ENCODE data around the gene ZEB2.

DNA sequence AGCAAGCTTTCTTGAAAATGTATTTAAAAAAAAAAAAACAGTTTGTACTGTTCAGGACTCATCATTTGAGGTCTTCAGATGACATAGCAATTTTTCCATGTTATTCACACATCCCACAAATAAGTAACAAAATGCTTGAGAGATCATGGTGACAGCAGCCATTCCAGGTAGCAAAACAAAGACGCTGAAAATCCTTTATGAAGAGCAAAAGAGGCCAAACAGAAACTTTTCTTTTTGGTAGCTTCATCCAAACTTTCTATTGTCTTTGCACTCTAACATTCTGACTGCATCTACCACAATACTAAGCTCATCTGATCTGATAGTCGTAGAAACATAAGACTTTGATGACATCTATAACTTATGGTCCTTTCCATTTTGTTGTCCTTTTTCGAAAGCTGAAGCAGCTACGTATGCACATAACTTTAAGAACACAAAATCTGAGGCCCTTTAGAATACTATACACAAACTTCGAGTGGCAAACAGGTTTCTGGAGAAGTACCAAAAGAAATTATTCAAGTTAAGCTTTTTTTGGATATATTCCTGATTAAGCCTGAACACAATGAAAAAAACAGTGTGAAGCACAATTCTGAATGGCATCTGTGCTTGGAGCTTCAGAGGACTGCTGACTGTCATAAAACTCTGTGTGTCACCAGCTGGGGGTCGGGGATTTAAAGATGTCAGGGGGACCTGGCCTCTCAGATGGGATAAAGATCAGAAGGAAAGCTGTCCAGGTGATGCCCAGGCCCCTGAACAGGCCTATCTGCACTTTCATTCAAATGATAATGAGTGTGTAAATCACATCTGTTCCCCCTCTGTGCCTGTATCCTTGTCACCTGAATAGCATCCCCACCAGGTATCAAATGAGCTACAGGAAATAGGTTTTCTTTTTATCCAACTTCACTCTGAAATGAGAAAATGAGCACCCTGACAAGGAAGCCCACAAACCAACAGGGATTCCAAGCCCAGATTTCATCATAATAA, 75.8 kb downstream of the ZEB2 start:
- TF ChIP-seq, protein P1, sequence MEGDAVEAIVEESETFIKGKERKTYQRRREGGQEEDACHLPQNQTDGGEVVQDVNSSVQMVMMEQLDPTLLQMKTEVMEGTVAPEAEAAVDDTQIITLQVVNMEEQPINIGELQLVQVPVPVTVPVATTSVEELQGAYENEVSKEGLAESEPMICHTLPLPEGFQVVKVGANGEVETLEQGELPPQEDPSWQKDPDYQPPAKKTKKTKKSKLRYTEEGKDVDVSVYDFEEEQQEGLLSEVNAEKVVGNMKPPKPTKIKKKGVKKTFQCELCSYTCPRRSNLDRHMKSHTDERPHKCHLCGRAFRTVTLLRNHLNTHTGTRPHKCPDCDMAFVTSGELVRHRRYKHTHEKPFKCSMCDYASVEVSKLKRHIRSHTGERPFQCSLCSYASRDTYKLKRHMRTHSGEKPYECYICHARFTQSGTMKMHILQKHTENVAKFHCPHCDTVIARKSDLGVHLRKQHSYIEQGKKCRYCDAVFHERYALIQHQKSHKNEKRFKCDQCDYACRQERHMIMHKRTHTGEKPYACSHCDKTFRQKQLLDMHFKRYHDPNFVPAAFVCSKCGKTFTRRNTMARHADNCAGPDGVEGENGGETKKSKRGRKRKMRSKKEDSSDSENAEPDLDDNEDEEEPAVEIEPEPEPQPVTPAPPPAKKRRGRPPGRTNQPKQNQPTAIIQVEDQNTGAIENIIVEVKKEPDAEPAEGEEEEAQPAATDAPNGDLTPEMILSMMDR (IDR thresholded peaks at IDR 0.05; ENCODE audit: low read depth, low read length, poor library complexity, severe bottlenecking), result no peak
- TF ChIP-seq EZH2phosphoT487 (IDR thresholded peaks at IDR 0.05; ENCODE audit: borderline replicate concordance, low read length), result no peak
